GM18520 (cell line): ENCODE data around the gene MOSPD2.

Source experiments
- ATAC-seq: cut with Tn5 transposase; IDR thresholded peaks from one replicate; pipeline ENCODE4 v1.9.1; 2021; ENCODE audit not compliant: unreplicated experiment

MOSPD2 gene

DNA sequence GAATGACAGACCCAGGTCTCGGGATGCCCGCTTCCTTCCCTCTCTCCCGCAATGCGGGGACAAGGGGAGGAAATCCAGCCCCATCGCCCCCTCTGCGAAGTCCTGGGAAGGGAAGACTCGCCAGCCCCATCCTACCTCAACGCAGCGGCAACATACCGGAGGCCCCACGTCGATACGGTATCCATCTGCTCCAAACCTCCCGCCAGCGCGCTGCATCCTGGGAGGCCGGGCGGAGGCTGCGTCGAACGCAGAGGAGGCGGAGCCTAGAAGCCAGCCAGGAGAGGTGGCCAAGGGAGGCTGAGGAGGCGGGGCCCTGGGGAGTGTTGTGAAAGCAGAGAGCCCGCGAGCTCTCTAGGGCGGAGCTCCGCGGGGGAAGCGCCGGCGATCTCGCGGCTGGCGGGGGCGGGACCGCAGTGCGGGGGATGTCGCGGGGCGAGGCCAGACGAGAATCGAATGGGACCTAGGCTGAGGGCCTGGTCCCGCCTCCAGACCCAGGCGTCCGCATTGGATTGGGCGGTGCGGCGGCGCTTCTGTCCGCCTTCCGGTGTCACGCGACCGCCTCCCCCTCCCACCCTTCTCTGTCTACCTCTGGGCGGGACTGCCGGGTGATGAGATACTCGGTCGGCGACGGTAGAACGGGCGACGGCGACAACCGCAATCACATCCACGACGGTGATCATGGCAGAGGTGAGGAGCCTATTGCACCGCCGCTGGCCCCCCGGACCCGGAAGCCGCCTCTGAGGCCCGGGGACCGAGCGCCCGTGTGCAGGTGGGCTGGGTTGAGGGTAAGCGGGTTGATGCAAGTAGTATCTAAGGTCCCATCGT, at the start of gene MOSPD2, which contains the start of gene FANCB:
Gene MOSPD2 (plus strand): TSS at position 571 of the 825 bp plus-strand sequence. CDS start 108 bp downstream, at position 679.
Gene FANCB (minus strand): TSS at position 219 of the 825 bp plus-strand sequence. CDS start 7,559 bp downstream, outside the sequence.
- ATAC-seq, result peak; percentile 91

DNA sequence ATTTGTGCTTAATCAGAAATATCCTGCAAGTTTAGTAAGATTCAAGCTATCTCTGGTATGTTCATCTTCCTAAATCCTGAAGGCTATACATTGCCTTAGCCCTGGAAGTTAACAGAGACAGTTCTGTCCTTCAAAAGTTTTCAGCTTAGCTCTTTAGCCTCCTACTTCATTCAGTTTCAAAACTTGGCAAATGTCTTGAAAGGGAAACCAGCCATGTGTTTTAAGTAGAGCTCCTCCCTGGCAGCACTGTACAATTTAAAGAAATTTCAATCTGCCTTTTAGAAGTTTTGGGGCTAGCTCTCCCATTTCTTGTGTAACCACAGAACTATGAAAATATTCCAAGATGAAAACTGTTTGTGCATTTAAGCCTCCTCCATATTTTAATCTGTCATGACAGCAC, 47.4 kb upstream of the MOSPD2 start:
- ATAC-seq, result no peak

DNA sequence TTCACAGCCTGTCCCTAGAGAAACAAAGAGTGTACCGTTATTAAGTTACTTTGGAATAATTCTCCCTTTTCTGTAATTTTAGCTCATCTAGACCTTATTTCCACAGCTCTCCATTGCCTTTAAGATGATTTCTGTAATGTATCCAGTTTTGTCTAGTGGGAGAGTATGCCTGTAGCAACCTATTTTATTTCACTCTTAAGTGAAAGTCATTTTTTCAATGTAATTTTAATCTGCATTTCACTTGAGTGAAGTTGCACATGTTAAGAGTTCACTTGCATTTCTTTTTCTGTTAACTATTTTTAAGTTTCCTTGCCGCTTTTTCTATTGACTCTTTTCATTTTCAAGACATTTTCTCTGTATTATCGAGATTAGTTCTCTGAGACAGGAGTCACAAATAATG, 46.9 kb upstream of the MOSPD2 start:
- ATAC-seq, result no peak

DNA sequence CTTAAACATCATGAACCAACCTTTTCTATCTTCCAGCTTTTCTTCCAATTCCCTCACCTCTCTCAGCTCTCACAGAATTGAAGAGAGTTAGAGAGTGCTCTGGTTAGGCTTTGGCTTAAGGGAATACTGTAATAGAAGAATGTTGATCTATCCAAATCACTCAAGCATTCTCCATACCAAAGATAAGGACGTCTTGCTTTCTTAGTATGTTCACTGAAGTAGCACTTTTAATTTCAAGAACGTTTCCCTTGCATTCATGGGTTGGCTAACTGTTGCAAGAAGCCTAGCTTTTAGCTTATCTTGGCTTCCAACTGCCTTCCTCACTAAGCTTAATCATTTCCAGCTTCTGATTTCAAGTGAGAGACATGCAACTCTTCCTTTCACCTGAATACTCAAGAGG, 43.6 kb upstream of the MOSPD2 start:
- ATAC-seq, result no peak

DNA sequence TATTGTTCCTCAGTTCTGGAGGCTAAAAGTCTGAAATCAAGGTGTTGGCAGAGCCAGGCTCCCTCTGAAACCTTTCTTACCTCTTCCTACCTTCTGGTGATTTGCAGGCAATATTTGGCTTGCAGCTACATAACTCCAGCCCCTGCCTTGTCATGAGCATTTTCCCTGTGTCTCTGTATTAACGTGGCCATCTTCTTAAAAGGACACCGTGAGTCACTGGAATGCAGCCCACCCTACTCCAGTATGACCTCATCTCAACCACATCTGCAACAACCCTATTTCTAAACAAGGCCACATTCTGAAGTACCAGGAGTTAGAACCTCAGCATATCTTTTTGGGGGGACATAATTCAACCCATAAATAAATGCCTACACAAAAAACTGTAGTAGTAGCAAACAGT, 41.1 kb upstream of the MOSPD2 start:
- no peak for ATAC-seq

DNA sequence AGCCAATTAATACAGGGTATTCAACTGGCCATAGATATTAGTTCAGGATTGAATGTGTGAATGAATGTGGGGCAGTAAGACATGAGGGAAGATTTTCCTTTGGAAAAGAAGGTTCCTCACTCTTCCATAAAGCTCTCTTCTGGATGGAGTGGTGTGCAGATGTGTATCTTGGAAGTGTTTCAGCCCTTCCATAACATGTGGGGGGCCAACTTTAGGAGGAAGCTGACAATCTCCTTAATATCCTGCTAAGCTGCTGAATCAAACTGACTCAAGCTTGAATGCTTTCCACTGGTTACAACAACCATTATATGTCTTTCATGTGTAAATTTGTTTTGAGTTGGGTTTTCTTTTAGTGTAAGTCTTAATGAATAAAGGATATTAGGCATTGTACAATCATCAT, 40.6 kb upstream of the MOSPD2 start:
- ATAC-seq, result no peak

DNA sequence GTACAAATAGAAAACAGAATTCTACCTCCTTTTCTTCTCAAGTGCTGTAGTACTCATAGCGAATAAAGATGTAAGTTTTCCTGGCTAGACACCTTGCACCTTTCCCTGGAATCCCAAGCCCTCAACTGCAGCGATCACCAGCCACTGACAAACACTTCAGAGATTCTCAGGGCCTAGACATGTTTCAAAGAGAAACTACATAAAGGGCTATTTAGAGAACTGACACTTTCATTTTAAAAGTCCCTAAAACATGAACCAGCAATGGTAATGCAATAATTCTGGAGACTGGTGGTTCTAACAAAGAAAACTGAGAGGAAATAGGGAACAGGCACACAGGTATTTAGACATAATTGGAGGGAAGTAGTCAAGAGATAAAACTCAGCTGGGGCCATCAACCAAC, 36.1 kb upstream of the MOSPD2 start:
- ATAC-seq, result no peak

DNA sequence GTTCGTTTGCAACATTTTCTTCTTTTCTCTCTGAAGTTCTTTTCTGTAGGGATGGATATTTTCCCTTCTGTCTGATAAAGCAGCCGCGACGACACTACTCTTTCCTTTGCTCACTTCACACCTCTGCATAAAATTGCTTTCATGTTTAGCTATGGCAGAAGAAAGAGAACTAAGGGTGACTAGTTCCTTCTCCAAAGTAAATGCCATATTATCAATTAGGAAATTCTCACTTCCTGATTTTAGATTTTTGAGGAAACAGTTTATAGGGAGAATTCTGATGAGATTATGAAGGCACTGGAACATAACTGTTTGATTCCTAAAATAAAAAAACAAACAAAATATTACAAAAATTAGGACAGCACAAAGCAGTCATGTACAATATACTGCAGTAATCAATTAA, 29.6 kb upstream of the MOSPD2 start:
- ATAC-seq, result no peak

DNA sequence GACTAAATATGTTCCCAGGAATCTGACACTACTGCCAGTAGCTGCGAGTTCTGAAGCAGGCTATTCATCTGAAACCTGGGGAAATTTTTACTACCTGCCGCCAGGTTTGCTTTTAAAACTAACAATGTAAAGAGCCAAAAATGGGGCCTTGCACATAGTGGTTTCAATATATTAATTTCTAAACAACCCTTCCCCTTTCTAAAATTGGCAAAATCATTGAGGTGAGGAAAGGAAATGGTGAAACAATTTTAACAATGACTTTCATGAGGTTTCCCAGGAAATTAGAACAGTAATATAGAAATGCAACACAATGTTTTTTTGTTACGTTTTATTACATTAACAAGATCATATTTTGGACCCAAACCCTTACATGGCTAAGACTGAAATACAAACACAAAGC, 21.7 kb upstream of the MOSPD2 start:
- no peak for ATAC-seq

DNA sequence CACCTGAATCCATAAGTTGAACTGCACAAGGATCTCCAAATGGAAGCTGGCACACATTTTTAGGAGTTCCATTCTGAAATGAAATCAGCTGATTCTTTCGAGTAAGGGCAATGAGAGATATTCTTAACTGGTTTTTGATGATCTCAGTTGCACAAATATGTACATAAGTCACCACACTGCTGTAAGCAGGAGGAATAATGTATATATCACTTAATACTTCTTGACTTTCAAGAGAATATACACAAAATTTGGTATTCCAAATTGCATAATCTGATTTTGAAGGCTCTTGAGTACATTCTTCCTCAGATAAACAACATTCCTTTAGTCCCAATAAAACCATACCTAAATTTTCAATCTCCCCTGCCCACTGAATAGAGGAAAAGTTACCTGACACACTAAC, 8.6 kb upstream of the MOSPD2 start:
- ATAC-seq, result no peak

DNA sequence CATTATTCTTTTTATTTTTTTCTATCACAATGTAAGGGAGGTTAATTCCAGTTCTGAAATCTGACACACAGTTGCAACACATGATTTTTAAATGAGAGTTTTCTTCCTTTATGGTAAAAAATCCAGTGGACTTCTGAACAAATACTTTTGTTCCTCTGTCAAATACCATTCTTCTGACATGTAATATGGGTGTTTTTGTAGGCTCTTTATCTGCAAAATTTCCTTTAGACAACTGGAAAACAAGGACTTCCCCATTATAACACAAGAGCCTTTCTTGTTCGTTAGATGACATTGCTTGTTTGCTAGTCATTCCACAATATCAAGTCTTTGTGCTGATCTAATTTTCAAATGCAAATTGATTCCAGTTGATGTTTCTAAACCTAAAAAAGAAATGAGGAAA, 8.0 kb upstream of the MOSPD2 start:
- no peak for ATAC-seq

DNA sequence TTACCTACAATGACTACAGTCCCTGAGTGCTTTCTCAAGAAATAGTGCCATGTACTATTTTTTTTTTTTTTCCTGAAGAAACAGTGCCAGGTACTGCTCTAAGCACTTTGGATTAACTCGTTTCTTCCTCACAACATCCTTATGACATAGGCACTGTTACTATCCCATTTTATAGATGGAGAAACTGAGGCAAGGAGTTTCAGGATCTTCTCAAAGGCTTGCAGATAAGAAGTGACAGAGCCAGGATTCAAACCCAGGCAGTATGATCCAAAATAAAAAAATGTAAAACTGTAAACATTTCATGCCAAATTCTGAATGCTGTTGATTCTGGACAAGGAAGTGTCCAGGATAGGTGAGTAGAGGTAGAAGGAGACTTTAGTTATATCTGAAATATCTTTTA, 1.5 kb upstream of the MOSPD2 start:
- ATAC-seq, result no peak

DNA sequence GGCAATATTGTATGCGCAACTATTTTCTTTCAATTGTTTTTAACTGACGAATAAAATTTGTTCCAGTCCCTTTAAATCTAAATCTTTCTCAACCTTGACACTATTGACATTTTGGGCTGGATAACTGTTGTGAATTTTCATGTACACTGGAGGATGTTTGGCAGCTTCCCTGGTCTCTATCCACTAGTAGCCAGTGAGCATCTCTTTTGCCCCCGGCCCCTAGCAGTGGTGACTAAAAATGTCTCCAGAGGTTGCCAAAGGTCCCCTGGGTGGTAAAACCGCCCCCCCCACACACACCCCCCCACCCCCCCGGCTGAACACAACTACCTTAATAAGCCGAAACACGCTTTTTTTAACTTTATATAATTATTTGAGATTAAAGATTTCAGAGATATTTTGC, 866 bp upstream of the MOSPD2 start:
- no peak for ATAC-seq

DNA sequence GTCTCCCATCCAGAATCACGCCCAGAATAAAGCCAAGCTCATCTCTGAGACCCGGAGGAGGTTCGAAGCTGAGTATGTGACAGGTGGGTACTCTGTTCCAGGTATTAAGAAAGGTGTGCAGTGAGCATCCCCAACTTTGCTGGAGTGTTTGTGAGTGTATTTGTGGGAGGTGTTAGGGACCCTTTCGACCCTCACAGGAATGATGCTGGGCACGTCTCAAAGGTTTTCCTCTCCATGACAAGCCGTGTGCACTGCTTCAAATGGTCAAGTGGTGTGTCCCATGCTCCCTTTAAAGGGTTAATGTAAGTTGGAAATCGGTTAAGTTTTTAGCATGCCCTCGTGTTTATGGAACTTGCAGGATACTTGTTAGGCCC, 442 bp downstream of the MOSPD2 start:
- no peak for ATAC-seq

DNA sequence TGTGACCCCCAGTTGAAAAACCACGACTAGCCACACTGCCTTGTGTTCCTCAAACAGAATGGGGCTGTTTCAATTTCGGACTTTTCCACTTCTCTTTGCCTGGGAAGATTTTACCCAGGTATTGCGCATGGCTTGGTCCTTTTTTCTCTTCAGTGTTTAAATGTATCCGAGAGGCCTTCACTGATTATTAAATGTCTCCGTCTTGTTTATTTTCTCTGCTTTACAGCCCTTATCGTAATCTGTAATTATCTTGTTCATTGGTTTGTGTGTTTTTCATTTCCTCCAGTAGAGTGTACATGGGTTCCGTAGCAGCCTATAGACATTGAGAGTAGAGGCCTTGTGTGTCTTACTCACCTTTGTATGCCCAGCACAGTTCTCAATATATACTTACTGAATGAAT, 2.4 kb downstream of the MOSPD2 start:
- no peak for ATAC-seq

DNA sequence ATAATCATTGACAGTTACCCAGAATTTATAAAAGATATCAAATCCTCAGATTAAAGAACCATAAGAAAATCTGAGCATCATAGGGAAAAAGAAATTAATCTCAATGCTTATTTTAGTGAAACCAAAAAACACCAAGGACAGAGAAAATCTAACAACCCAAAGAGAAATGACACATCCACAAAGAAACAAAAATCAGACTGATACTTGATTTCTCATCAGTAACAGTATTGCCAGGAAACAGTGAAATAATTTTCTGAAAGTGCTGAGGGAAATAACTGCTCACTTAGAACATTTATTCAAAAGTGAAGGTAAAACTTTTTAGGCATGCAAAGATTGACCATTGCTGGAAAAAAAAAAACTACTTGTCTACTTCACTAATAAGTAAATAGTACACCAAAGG, 10.6 kb downstream of the MOSPD2 start:
- ATAC-seq, result no peak

DNA sequence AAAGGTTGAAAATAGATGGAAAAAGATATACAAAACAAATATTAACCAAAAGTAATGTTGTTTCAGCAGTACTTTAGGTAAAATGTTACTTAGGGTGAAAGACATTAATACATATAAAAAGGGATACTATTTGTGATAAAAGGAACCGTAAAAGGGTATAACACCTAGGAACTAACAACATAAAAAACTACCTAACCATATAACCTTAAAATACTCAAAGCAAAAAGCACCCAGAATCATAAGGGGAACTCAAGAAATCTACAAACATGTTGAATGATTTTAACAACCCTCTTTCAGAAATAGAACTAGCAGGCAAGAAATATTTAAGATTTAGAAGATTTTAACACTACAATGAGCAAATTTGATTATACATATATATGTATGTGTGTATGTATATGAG, 11.5 kb downstream of the MOSPD2 start:
- no peak for ATAC-seq

DNA sequence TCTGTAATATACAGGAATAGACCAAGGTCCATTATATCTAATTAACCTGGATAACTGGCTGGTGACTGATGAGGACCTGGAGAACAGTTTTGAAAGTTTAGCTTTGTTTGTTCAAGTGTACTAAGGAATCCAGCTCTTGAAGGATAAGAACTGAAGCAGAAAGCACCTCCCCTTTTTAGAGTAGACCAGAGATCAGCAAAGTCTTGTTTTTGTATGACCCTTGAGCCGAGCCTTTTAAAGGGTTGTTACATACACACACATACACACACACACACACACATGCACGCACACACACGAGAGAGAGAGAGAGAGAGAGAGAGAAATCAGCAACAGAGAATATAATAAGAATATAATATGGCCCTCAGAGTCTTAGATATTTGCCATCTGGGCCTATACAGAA, 13.0 kb downstream of the MOSPD2 start:
- ATAC-seq, result no peak

DNA sequence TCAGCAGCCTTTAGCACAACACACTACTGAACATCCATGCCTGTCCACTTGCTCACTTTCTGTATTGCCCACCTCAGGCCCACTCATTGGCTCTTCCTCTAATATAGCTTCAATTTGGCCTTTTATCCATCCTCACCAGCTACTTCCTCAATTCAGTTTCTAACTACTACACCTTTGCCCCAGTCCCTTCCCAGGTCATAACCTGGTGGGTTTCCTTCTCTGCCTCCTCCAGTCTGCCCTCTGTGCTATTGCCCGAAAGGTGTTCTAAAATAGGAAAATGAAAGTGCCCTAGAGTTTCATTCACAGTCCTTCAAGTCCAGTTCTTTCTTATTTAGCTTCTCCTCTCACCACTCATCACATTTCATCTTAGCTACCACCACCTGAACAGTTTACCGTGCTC, 23.1 kb downstream of the MOSPD2 start:
- ATAC-seq, result no peak

DNA sequence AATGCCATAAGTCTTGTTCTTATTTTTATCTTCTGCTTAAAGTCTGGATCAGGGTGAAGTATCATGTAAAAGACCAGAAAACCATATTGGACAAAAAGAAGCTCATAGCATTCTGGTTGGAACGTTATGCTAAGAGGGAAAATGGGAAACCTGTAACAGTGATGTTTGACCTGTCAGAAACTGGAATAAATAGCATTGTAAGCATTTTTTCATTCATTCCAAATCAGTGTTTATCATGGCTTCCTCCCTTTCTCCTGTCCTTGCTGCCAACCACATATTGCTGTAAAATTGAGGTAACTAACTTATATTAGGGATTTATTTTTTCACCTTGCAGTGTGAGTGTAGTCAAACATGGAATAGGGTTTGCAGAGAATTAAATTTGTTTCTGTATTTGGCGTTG, 23.8 kb downstream of the MOSPD2 start:
- no peak for ATAC-seq

DNA sequence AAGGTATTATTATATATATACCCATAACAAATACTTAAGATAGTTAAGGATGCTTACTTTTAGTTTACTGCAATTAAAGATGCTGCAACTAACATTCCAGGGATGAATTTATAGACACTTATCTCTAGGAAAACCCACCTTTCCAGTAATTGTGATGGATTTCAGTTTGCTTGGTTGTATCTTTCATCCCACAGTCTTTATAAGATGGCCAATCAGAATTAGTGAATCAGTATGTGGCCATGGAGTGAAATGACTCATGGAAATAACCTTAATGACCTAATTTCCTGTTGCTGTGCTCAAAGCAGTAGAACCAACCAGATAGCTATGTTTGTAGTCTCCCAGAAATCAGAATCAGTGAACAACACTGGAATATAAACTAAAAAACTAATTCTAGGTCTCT, 26.4 kb downstream of the MOSPD2 start:
- peak; percentile 65 for ATAC-seq

DNA sequence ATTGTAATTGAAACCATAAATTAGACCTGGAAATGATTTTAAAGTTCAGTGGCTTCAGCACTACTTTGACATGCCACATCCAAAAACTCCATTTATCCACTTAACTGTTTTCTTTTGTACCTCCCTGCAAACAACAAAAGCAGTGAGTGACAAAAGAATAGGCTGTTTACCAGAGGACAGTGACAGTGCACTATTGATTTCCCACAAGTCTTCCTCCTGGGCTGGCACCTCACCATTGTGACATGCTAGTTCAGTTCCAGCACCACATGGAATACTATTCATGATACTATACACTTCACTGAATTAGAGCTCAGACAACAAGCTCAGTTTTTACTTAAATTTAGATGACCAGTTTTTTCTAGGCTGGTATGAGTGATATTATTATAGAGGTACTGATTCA, 29.3 kb downstream of the MOSPD2 start:
- ATAC-seq, result no peak

DNA sequence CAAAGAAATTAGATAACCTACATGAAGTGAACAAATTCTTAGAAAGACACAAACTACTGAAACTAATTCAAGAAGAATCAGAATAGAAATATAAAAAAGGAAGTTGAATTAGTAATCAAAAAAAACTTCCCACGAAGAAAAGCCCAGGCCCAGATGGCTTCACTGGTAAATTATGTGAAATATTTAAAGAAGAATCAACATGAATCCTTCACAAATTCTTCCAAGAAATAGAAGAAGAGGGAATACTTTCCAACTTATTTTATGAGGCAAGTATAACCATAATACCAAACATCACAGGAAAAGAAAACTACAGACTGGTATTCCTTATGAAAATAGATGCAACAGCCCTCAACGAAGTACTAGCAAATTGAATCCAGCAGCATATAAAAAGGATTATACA, 30.7 kb downstream of the MOSPD2 start:
- no peak for ATAC-seq
